Smooth muscle cell of the brain vasculature (primary cell): ENCODE results near the gene ATXN8OS.
"Not testable (repeated sequence)": the region's sequence is repeated elsewhere in the genome, so short reads cannot be mapped to it uniquely, and the experiment has no call there.

Experiments used
- DNase-seq: peaks from one replicate; pipeline ENCODE4 v3.0.0-alpha.2; 2012; ENCODE audit warnings: low read depth, low spot score

Gene ATXN8OS

GRCh38 chr13:70107498-70108281 lies at the start of gene ATXN8OS:
Gene ATXN8OS, plus strand, starts transcription at chr13:70107826.
- no peak for DNase-seq

GRCh38 chr13:70080012-70080411 lies 27.6 kb upstream of the ATXN8OS start:
- no peak for DNase-seq

GRCh38 chr13:70087247-70087646 lies 20.4 kb upstream of the ATXN8OS start:
- DNase-seq, result no peak

GRCh38 chr13:70088926-70089325 lies 18.7 kb upstream of the ATXN8OS start:
- DNase-seq, result no peak

- no peak for DNase-seq
These were observed 17.4 kb upstream of the ATXN8OS start for GRCh38 chr13:70090036-70090723.

GRCh38 chr13:70098669-70099068 lies 9.0 kb upstream of the ATXN8OS start:
- DNase-seq, result no peak

- DNase-seq, result no peak
These were observed 3.1 kb upstream of the ATXN8OS start for GRCh38 chr13:70104481-70104880.

- no peak for DNase-seq
These were observed 515 bp upstream of the ATXN8OS start for GRCh38 chr13:70107125-70107497.

- DNase-seq, result no peak
These were observed 905 bp downstream of the ATXN8OS start, which contains the start of gene KLHL1 for GRCh38 chr13:70108356-70109105. Gene KLHL1, minus strand, starts transcription at chr13:70108452. Its CDS starts 753 bp downstream, at chr13:70107699.

GRCh38 chr13:70117338-70117905 lies 9.8 kb downstream of the ATXN8OS start:
- DNase-seq, result no peak

GRCh38 chr13:70125693-70126092 lies 18.1 kb downstream of the ATXN8OS start:
- DNase-seq, result no peak

- no peak for DNase-seq
These were observed 20.5 kb downstream of the ATXN8OS start for GRCh38 chr13:70128098-70128497.

- not testable (repeated sequence) for DNase-seq
These were observed 35.0 kb downstream of the ATXN8OS start for GRCh38 chr13:70142658-70143057.

- no peak for DNase-seq
These were observed 54.5 kb downstream of the ATXN8OS start for GRCh38 chr13:70162141-70162540.

GRCh38 chr13:70170689-70171088 lies 63.1 kb downstream of the ATXN8OS start:
- DNase-seq, result no peak

GRCh38 chr13:70171151-70171550 lies 63.5 kb downstream of the ATXN8OS start:
- no peak for DNase-seq

- no peak for DNase-seq
These were observed 65.4 kb downstream of the ATXN8OS start for GRCh38 chr13:70172946-70173597.

GRCh38 chr13:70173598-70173959 lies 66.0 kb downstream of the ATXN8OS start:
- DNase-seq, result no peak

GRCh38 chr13:70178346-70178745 lies 70.7 kb downstream of the ATXN8OS start:
- no peak for DNase-seq
